ENCODE measurements around the gene CALD1.
A peak's percentile ranks its signal among the peaks of the same experiment; 100 is the strongest.

CALD1 gene

DNA sequence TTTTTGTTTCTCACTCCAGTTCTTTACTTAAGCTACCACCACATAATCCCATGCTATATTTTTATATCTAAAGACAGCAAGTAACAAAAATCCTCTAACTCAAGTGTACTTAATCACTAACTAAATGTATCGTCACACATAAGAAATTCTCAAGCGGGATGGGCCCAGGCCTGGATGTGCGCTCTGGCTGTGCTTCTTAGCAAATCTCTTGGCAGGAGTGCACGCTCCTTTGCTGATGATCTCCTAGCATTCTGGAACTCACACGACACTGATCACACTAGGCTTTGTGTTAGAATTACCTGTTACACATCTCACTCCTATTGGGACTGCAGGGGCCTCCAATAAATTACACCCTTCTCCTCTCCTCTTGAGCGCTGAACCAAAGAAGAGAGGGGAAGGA is 46.7 kb upstream of the CALD1 start:
- Histone ChIP-seq H2BK120ac (ENCODE audit: low read depth, low read length) (no peak overlapping the region), H3K4me3 (ENCODE audit: insufficient read depth in 1 of 2, low read depth in 1 of 2, low read length in 2 of 2) (no peak overlapping the region), H2AK5ac (ENCODE audit: low read length, severe bottlenecking) (no peak overlapping the region), H3K4me2 (ENCODE audit: low read length, poor library complexity, severe bottlenecking) (no peak overlapping the region), H2BK15ac (ENCODE audit: low read depth, poor library complexity, severe bottlenecking) (no peak overlapping the region), H3K4me1 (ENCODE audit: control insufficient read depth, insufficient read depth, low read depth, low read length) (peaks cover 7% of the 10 kb centered on the region), H3K27ac (ENCODE audit: low read length, poor library complexity, severe bottlenecking) (no peak overlapping the region), H2AFZ (ENCODE audit: low read depth, low read length) (no peak overlapping the region), H3K9ac (ENCODE audit: low read length) (no peak overlapping the region), H3K36me3 (ENCODE audit: control insufficient read depth in 1 of 2, insufficient read depth in 2 of 2, low read depth in 1 of 2, low read length in 2 of 2) (no peaks in the 10 kb centered on the region), H2BK5ac (ENCODE audit: low read depth, low read length, poor library complexity, severe bottlenecking) (no peak overlapping the region), H3K9me3 (ENCODE audit: control insufficient read depth, low read length) (no peaks in the 10 kb centered on the region), H3K79me1 (replicated peaks; ENCODE audit: low read length, poor library complexity, severe bottlenecking) (no peaks in the 10 kb centered on the region), H3K23ac (ENCODE audit: low read length in 2 of 2) (no peak overlapping the region), H4K8ac (ENCODE audit: low read length) (no peak overlapping the region), H2BK12ac (ENCODE audit: low read length in 2 of 2) (no peak overlapping the region), H4K91ac (ENCODE audit: low read length) (no peak overlapping the region), H3K18ac (ENCODE audit: low read depth in 1 of 2, low read length in 2 of 2) (no peak overlapping the region), H3K27me3 (ENCODE audit: control insufficient read depth in 1 of 2, insufficient read depth in 1 of 2, low read length in 2 of 2) (no peaks in the 10 kb centered on the region), H3K14ac (ENCODE audit: low read length in 2 of 2) (no peak overlapping the region), H3K4ac (ENCODE audit: low read depth in 1 of 2, low read length in 2 of 2) (no peak overlapping the region)
- no peak for DNase-seq
- 97% methylated on average over 5 of the region's 6 CpGs for WGBS

DNA sequence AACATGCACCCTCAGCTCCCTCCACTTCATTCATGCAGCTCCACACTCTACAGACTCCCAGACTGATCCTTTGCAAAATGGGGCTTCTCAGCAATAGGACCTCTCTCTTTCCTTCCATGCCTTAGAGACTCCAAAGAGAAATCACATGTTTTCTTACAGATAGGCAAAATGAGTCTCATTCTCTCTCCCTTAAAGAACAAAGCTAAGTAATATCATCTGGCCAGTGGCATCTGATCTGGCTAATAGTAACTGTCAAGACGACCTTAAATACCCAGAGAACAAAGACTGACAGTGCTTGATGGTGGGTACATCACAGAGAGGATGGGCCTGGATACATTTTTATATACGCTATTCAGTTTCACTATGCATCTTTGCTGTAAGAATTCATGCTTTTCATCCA is 43.1 kb upstream of the CALD1 start:
- no peak for DNase-seq
- WGBS: 96% methylated on average over 2 of the region's 2 CpGs
- no peak overlapping the region for H3K27ac ChIP-seq (ENCODE audit: low read length, poor library complexity, severe bottlenecking)
- H3K23ac ChIP-seq (ENCODE audit: low read length in 2 of 2): no peak overlapping the region
- H2AK5ac ChIP-seq (ENCODE audit: low read length, severe bottlenecking): peak overlapping the region; percentile 29
- H3K4me1 ChIP-seq (ENCODE audit: control insufficient read depth, insufficient read depth, low read depth, low read length): no peaks in the 10 kb centered on the region
- no peaks in the 10 kb centered on the region for H3K27me3 ChIP-seq (ENCODE audit: control insufficient read depth in 1 of 2, insufficient read depth in 1 of 2, low read length in 2 of 2)
- no peak overlapping the region for H3K4ac ChIP-seq (ENCODE audit: low read depth in 1 of 2, low read length in 2 of 2)
- no peaks in the 10 kb centered on the region for H3K36me3 ChIP-seq (ENCODE audit: control insufficient read depth in 1 of 2, insufficient read depth in 2 of 2, low read depth in 1 of 2, low read length in 2 of 2)
- no peak overlapping the region for H3K4me3 ChIP-seq (ENCODE audit: insufficient read depth in 1 of 2, low read depth in 1 of 2, low read length in 2 of 2)
- no peaks in the 10 kb centered on the region for H3K9me3 ChIP-seq (ENCODE audit: control insufficient read depth, low read length)
- H2BK12ac ChIP-seq (ENCODE audit: low read length in 2 of 2): no peak overlapping the region
- H2BK15ac ChIP-seq (ENCODE audit: low read depth, poor library complexity, severe bottlenecking): no peak overlapping the region
- no peak overlapping the region for H2BK120ac ChIP-seq (ENCODE audit: low read depth, low read length)
- H4K8ac ChIP-seq (ENCODE audit: low read length): no peak overlapping the region
- H3K18ac ChIP-seq (ENCODE audit: low read depth in 1 of 2, low read length in 2 of 2): no peak overlapping the region
- H3K14ac ChIP-seq (ENCODE audit: low read length in 2 of 2): no peak overlapping the region
- no peak overlapping the region for H3K4me2 ChIP-seq (ENCODE audit: low read length, poor library complexity, severe bottlenecking)
- H2AFZ ChIP-seq (ENCODE audit: low read depth, low read length): no peak overlapping the region
- H3K79me1 ChIP-seq (replicated peaks; ENCODE audit: low read length, poor library complexity, severe bottlenecking): no peaks in the 10 kb centered on the region
- peak overlapping the region; percentile 88 for H3K9ac ChIP-seq (ENCODE audit: low read length)
- H4K91ac ChIP-seq (ENCODE audit: low read length): no peak overlapping the region
- no peak overlapping the region for H2BK5ac ChIP-seq (ENCODE audit: low read depth, low read length, poor library complexity, severe bottlenecking)

GRCh38 chr7:134737566-134738345 is 41.7 kb upstream of the CALD1 start:
- H3K36me3 ChIP-seq (ENCODE audit: control insufficient read depth in 1 of 2, insufficient read depth in 2 of 2, low read depth in 1 of 2, low read length in 2 of 2): no peaks in the 10 kb centered on the region
- no peak overlapping the region for H2BK12ac ChIP-seq (ENCODE audit: low read length in 2 of 2)
- no peak overlapping the region for H3K18ac ChIP-seq (ENCODE audit: low read depth in 1 of 2, low read length in 2 of 2)
- H4K8ac ChIP-seq (ENCODE audit: low read length): peak overlapping the region; percentile 39
- peak overlapping the region; percentile 93 for H3K27ac ChIP-seq (ENCODE audit: low read length, poor library complexity, severe bottlenecking)
- no peak overlapping the region for H2AK5ac ChIP-seq (ENCODE audit: low read length, severe bottlenecking)
- peaks cover 5% of the 10 kb centered on the region for H3K4me1 ChIP-seq (ENCODE audit: control insufficient read depth, insufficient read depth, low read depth, low read length)
- peak overlapping the region in 1 of 2 experiments; percentile 63 for H3K4me3 ChIP-seq (ENCODE audit: insufficient read depth in 1 of 2, low read depth in 1 of 2, low read length in 2 of 2)
- H2BK120ac ChIP-seq (ENCODE audit: low read depth, low read length): no peak overlapping the region
- no peak overlapping the region for H3K23ac ChIP-seq (ENCODE audit: low read length in 2 of 2)
- H3K27me3 ChIP-seq (ENCODE audit: control insufficient read depth in 1 of 2, insufficient read depth in 1 of 2, low read length in 2 of 2): no peaks in the 10 kb centered on the region
- no peak overlapping the region for H3K4ac ChIP-seq (ENCODE audit: low read depth in 1 of 2, low read length in 2 of 2)
- no peaks in the 10 kb centered on the region for H3K9me3 ChIP-seq (ENCODE audit: control insufficient read depth, low read length)
- no peak overlapping the region for H2AFZ ChIP-seq (ENCODE audit: low read depth, low read length)
- no peak overlapping the region for H3K14ac ChIP-seq (ENCODE audit: low read length in 2 of 2)
- H2BK15ac ChIP-seq (ENCODE audit: low read depth, poor library complexity, severe bottlenecking): peak overlapping the region; percentile 23
- no peak overlapping the region for H3K4me2 ChIP-seq (ENCODE audit: low read length, poor library complexity, severe bottlenecking)
- no peaks in the 10 kb centered on the region for H3K79me1 ChIP-seq (replicated peaks; ENCODE audit: low read length, poor library complexity, severe bottlenecking)
- 72% methylated on average over 5 of the region's 7 CpGs for WGBS
- peak overlapping the region; percentile 88 for H3K9ac ChIP-seq (ENCODE audit: low read length)
- peak overlapping the region; percentile 53 for H2BK5ac ChIP-seq (ENCODE audit: low read depth, low read length, poor library complexity, severe bottlenecking)
- DNase-seq: peak; percentile 94
- no peak overlapping the region for H4K91ac ChIP-seq (ENCODE audit: low read length)

DNA sequence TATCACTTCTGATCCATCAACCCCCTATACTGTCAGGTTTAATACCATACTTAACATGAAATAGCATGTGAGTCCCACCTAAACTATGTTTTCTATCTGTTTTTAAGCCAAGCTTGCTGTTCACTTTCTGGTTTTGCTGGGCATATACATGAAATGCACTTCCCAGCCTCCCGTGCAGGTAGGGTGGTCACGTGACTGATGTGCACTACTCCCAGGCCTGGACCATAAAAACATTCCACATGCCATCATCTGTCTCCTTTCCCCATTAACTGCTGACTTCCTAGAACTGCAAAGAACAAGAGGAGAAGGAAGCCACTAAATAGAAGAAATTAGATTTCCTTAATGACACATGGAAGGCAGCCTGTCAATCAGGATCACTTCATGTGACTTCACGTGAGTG is 40.1 kb upstream of the CALD1 start:
- H3K4me1 ChIP-seq (ENCODE audit: control insufficient read depth, insufficient read depth, low read depth, low read length): peaks cover 7% of the 10 kb centered on the region
- no peak overlapping the region for H4K91ac ChIP-seq (ENCODE audit: low read length)
- no peaks in the 10 kb centered on the region for H3K27me3 ChIP-seq (ENCODE audit: control insufficient read depth in 1 of 2, insufficient read depth in 1 of 2, low read length in 2 of 2)
- no peak overlapping the region for H3K27ac ChIP-seq (ENCODE audit: low read length, poor library complexity, severe bottlenecking)
- no peak overlapping the region for H3K18ac ChIP-seq (ENCODE audit: low read depth in 1 of 2, low read length in 2 of 2)
- no peak overlapping the region for H3K4ac ChIP-seq (ENCODE audit: low read depth in 1 of 2, low read length in 2 of 2)
- no peak overlapping the region for H3K23ac ChIP-seq (ENCODE audit: low read length in 2 of 2)
- DNase-seq: no peak
- no peak overlapping the region for H3K4me2 ChIP-seq (ENCODE audit: low read length, poor library complexity, severe bottlenecking)
- H3K4me3 ChIP-seq (ENCODE audit: insufficient read depth in 1 of 2, low read depth in 1 of 2, low read length in 2 of 2): no peak overlapping the region
- WGBS: 56% methylated on average over 3 of the region's 3 CpGs
- H2AFZ ChIP-seq (ENCODE audit: low read depth, low read length): no peak overlapping the region
- H4K8ac ChIP-seq (ENCODE audit: low read length): no peak overlapping the region
- H2BK12ac ChIP-seq (ENCODE audit: low read length in 2 of 2): peak overlapping the region in 1 of 2 experiments; percentile 47
- H2BK15ac ChIP-seq (ENCODE audit: low read depth, poor library complexity, severe bottlenecking): no peak overlapping the region
- no peak overlapping the region for H3K14ac ChIP-seq (ENCODE audit: low read length in 2 of 2)
- H2BK120ac ChIP-seq (ENCODE audit: low read depth, low read length): no peak overlapping the region
- peak overlapping the region; percentile 7 for H2AK5ac ChIP-seq (ENCODE audit: low read length, severe bottlenecking)
- no peaks in the 10 kb centered on the region for H3K79me1 ChIP-seq (replicated peaks; ENCODE audit: low read length, poor library complexity, severe bottlenecking)
- no peak overlapping the region for H2BK5ac ChIP-seq (ENCODE audit: low read depth, low read length, poor library complexity, severe bottlenecking)
- no peaks in the 10 kb centered on the region for H3K9me3 ChIP-seq (ENCODE audit: control insufficient read depth, low read length)
- no peak overlapping the region for H3K9ac ChIP-seq (ENCODE audit: low read length)
- H3K36me3 ChIP-seq (ENCODE audit: control insufficient read depth in 1 of 2, insufficient read depth in 2 of 2, low read depth in 1 of 2, low read length in 2 of 2): no peaks in the 10 kb centered on the region
